H54 (cell line): ENCODE results near the gene SPACA9.

ENCODE experiments used
- DNase-seq: peaks from one replicate; pipeline ENCODE4 v3.0.0; 2011; ENCODE audit warnings: low spot score, mixed read lengths; ENCODE audit not compliant: insufficient read length
- FAIRE-seq: peaks from 3 replicates; lab custom pipeline; 2011; peaks lifted over from hg19 to GRCh38; lab: Jason Lieb, UNC
- POLR2A ChIP-seq: IDR thresholded peaks from 2 replicates; pipeline ENCODE4 v1.6.1; 2011; ENCODE audit warnings: low read depth, mild to moderate bottlenecking, low read length

The SPACA9 gene

GRCh38 chr9:132876849-132877248 is 1.8 kb upstream of the SPACA9 start:
- DNase-seq, result no peak
- TF ChIP-seq POLR2A, result no peak
- no peak for FAIRE-seq

- no peak for TF ChIP-seq POLR2A
- DNase-seq, result no peak
- FAIRE-seq, result no peak
Measured at GRCh38 chr9:132877458-132877823, 1.3 kb upstream of the SPACA9 start.

DNA sequence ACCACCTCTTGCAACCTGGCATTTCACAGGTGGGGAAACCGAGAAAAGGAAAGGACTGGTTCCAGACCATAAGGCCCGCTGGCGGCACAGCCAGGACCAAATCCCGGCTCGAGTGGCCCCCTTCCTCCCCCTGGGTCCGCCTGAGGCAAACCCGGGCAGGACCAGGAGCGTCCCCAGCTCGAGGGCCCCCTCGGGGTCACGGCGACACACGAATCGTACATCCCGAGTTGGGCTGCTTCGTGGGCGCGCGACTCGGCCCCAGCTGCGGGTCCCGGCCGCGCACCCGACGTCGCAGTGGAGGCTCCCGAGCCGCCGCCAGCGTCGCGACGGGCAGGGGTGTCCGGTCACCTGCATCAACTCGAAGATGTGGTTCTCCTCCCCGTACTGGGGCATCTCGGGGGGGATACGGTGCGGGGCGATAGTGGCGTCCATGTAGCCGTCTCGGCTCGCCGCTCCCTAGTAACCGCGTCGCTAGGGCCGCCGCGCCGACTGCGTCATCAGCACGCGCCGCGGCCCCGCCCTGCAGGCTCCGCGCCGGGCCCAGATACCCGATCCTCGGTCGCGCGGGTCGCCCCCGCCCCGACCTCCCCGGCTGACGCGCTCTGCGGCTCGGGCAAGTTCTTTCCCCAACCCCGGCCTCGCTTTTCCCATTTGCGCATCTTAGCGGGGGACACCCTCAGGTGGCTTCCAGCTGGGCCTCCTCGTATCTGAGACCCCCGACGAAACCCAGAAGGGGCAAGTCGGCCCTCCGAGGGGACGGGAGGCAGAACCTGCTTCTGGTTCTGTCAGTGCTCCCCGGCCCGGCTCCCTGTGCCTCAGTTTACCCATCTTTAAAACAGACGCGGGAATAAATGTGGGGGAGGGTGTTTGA is 639 bp upstream of the SPACA9 start, which contains the start of gene AK8:
TSS of gene AK8 (minus strand) at position 461 of the 871 bp plus-strand sequence. CDS start at position 432, 29 bp downstream.
- FAIRE-seq (no peak), DNase-seq (peak; percentile 95)
- TF ChIP-seq POLR2A, result peak; percentile 47

GRCh38 chr9:132879457-132880323 is 992 bp downstream of the SPACA9 start:
- TF ChIP-seq POLR2A, result no peak
- FAIRE-seq, result no peak
- peak; percentile 33 for DNase-seq

- TF ChIP-seq POLR2A, result no peak
- FAIRE-seq (peak; percentile 38), DNase-seq (peak; percentile 75)
Measured at GRCh38 chr9:132880324-132880661, 1.6 kb downstream of the SPACA9 start.

DNA sequence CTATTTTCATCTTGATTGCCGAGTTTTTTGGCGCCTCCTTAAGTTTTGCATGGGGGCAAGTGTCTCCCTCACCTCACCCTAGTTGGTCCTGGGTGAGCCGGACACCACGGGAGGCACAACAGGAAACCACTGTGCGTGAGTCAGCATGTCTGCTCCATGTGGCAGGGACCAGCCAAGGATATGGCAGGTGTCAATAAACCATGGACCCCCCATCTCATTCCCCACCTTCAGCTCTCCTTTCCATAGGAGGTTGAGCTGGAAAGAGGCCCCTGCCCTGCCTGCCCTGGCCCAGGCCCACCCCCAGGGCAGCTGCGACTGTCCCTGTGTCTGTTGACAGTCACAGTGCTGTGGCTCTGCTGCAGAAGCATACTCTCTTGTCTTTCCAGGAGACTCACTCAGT is 3.1 kb downstream of the SPACA9 start:
- FAIRE-seq (no peak), DNase-seq (peak; percentile 82)
- no peak for TF ChIP-seq POLR2A

- no peak for TF ChIP-seq POLR2A
- DNase-seq (no peak), FAIRE-seq (no peak)
Measured at GRCh38 chr9:132882616-132883015, 3.9 kb downstream of the SPACA9 start.

DNA sequence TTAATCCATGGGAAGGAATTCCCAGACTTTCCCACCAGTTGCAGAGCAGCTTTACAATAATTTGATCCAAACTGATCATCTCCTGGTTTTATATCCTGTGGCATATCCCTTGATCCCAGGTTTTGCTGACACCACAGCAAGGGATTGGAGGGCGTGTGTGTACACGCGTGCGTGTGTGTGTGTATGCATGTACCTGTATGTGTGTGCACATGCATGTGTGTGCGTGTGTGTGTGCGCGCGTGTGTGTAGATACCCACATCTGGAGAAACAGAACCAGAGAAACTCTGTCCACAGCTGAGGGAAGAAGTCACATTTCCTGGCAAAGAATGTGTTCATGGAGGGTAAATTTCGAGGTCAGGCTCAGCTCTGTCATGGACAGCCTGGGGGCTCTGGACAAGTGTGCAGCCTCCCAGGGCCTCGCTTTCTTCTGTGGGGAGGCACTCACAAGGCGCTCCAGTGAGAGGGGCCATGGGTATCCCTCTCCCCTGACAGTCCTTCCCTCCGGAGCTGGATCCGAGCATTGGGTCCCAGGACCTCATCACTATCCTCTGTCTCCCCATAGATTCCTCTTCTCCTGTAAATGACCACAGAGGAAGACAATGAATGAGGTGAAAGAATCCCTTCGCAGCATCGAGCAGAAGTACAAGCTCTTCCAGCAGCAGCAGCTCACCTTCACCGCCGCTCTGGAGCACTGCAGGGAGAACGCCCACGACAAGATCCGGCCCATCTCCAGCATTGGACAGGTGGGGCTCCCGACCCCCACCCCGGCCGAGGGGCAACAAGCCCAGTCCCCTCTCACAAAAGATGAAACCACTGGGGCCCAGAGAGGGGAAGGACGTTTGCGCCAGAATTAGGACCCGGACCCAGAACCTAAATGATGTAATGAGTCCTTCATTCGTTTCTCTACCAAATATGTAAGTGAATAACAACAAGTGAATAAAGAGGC is 4.9 kb downstream of the SPACA9 start:
- DNase-seq (no peak), FAIRE-seq (no peak)
- no peak for TF ChIP-seq POLR2A

DNA sequence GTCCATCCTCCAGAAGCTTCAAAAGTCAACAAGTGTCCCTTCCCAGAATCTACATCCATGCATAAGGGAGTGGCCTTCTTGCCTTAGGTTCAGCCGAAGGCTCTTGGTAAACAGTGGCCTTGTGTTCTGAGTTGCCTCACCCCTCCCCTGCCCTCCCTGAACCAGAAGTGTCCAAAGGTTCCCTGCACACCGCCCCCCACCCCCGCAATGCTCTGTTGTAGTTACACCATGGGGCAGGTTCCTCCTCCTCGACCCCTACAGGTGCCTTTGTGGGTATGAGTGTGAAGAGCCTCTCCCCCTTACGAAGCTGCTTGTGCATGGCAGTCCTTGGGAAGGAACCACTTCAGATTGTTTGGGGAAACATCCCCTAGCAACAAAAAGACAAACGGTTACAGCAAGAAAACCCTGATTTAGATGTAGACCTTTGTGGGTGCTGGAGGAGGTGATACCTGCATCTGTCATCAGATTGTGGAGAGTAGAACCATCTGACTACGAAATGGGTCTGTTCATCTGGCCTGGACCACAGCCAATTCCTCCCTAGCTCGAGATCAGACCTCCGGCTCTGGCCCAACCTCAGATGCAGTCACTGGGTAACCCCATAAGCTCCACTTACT is 7.1 kb downstream of the SPACA9 start:
- DNase-seq (no peak), FAIRE-seq (no peak)
- TF ChIP-seq POLR2A, result no peak

DNA sequence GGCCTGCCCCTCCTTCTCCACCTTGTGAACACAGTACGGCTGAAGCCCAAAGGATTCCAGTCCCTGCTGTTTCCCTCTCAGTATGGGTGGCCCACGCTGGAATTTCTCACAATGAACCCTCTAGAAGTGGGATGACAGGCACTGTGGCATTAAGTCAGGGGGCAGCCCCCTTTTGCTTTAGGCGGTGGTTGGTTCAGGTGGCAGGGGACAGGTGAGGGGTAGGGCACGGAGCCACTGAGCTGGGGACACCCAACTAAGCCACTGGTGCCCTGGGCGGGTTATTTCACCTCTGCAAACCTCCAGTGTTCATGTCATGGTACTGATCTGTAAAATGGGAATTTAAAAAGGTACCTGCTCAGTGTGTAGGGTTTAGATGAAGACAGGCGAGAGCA is 7.6 kb downstream of the SPACA9 start:
- FAIRE-seq (no peak), DNase-seq (no peak)
- TF ChIP-seq POLR2A, result no peak

GRCh38 chr9:132887181-132888120 is 8.8 kb downstream of the SPACA9 start:
- no peak for TF ChIP-seq POLR2A
- no peak for FAIRE-seq
- DNase-seq, result no peak

DNA sequence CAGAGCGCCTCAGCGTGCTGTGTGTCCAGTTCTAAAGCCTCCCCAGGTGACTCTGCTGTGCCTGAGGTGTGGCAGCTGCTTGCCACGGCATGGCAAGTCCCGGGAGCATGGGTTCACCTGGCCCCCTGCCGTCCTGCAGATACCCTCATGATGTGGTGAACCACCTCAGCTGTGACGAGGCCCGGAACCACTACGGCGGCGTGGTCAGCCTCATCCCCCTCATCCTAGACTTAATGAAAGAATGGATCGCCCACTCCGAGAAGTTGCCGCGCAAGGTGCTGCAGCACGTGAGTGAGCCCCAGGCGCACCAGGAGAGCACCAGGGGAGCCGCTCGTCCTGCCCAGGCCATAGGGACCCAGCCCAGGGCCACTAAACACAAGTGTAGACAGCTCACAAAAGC is 9.5 kb downstream of the SPACA9 start:
- TF ChIP-seq POLR2A, result no peak
- DNase-seq (no peak), FAIRE-seq (no peak)
